ENCODE results near the gene SCFD1. TPM values are rescaled to one million over a fixed set of nuclear protein-coding genes. Genes with fewer than 3 reads are reported as not detected.
"Not testable (repeated sequence)": the region's sequence is repeated elsewhere in the genome, so short reads cannot be mapped to it uniquely, and the experiment has no call there.

SCFD1 gene
- polyA plus RNA-seq, 3 donors = 81.7 to 95.1 (median 90.1) TPM

DNA sequence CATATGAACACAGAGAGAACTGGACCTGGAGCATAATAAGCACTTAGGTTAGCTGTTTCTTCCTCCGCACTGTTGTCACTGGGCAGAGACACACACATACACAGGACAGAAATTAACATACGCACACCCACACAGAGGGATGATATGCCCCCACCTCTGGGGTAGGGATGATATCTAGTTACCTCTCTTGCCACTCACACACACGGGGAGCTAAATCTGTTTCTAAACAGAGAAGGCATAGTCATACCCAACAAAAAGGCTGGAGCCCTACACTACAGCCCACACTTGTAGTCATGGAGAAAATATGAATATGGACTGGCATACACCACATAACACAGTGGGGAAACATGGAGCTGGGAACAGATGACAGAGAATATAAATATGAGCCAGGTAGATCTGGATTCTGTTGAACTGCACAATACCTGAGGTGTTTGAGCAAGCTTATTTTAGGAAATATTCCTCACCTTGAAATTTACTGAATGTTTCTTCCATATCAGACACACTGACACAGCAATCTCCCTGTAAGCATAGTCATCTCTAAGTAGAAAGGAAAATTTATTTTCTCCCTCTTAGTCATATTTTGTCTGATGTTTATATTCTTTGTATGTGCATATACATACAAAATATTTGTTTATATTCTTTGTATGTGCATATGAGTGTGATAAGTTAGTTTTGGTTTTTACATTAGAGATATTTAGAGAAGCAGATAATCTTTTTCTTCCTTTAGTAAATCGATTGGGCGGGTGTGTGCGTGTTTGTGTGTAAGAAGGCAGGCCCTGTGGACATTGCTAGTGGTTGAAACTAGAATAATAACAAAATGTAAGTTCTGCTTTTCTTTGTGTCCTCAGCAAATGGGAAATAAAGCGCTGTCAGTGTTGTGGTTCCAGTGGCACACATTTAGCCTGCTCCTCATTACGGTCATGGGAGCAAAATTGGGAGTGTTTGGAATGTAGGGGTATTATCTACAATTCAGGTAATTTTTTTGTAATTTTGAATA, 20.9 kb upstream of the SCFD1 start:
- no peak for DNase-seq

DNA sequence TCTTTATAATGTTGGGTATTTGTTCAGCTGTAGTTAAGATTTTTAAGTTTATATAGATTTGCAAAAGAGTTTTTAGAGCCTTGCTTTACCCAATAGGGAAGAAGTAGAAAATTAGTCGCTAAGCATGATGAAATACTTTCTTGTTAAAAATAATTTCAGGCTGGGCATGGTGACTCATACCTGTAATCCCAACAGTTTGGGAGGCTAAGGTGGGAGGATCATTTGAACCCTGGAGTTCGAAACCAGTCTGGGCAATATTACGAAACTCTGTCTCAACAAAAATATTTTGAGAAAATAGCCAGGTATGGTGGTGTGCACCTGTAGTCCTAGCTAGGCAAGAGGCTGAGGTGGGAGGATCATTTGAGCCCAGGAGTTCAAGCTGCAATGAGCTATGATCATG, 18.7 kb upstream of the SCFD1 start:
- DNase-seq = no peak

DNA sequence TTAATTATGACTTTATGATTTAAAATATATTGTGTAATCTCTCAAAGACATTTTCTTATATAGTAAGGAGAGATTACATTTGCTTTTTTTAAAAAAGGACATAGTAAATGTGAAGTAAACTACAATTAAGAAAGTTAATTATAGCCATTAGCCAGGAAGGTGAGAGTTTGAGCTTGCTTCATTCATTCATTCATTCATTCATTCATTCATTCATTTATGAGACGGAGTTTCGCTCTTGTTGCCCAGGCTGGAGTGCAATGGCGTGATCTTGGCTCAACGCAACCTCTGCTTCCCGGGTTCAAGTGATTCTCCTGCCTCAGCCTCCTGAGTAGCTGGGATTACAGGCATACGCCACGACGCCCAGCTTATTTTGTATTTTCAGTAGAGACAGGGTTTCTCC, 17.4 kb upstream of the SCFD1 start:
- DNase-seq = not testable (repeated sequence)

- no peak for DNase-seq
Measured at GRCh38 chr14:30607156-30607780, 14.9 kb upstream of the SCFD1 start.

- no peak for DNase-seq
Measured at GRCh38 chr14:30608533-30609006, 13.5 kb upstream of the SCFD1 start.

- DNase-seq = peak; percentile 24
Measured at GRCh38 chr14:30610787-30611343, 11.3 kb upstream of the SCFD1 start.

DNA sequence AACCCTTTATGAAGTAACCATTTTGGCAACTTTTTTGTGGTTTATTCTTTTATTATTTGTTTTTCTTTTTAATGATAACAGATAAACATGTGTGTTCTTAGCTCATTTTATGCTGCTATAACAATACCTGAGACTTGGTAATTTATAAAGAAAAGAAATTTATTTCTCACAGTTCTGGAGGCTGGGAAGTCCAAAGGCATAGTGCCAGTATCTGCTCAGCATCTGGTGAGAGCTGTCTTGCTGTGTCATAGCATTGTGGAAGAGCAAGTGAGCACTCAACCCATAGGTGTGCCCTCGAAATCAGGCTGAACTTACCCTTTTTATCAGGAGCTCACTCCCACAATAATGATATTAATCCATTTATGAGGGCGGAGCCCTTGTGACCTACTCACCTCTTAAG, 8.0 kb upstream of the SCFD1 start:
- no peak for DNase-seq

- no peak for DNase-seq
Measured at GRCh38 chr14:30620178-30620577, 1.9 kb upstream of the SCFD1 start.

GRCh38 chr14:30621354-30621939, 672 bp upstream of the SCFD1 start:
- peak; percentile 15 for DNase-seq

DNA sequence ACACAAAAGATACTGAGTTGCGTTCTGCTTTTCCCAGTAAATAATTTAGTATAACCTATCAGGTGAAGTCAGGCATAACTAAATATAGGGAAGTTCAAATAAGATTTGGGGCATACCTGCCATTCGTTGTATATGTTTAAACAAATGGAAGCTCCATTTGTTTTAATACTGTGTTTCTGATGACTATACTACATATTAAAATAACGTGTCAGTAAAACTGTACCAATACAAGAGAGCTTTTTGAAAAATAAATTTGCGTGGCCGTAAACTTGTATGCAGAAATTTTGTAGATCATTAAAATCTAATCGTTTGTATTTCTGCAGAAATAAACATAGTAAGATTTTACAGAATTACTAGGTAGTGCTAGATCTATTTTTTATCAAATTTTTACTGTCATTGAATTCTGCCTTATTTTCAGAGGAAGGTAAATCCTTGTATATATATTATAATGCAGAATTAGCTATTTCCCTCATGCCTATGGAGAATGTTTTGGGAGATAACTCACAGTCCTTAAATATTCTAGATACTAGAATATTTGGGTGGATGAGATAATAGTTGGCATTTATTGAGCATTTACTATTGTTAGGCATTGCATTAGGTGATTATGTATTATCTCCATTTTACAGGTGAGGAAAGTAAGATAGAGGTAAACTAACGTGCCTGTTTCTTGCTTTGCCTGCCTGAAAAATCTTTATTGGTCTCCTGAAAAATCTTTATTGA, 1.5 kb downstream of the SCFD1 start:
- DNase-seq = no peak

DNA sequence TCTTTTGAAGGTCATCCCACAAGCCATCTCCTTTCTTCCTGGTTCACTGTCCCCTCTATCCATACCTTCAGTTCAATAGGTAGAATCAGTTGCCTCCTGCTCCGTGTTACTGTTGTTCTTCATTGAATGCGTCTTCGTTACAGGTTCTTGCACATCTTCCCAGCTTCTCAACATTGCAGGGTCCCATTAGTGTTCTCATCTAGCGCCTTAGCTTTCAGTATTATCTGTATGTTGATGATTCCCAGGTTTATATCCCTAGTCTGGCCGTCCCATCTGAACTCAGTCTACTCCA, 2.0 kb downstream of the SCFD1 start:
- no peak for DNase-seq

DNA sequence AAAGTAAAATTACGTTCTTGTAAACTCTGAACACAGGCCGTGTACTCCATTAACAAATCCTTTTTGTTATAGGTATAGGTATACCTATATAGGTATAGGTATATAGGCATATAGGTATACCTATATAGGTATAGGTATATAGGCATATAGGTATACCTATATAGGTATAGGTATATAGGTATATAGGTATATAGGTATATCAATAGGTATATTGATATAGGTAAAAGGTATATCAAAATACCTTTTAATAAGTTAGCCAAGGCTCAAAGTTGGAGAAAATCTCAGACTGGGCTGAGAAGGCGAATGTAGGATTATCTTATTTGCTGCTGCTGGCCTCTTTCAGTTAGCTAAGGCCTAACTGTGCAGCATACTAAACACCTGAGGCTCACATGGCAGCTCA, 3.4 kb downstream of the SCFD1 start:
- no peak for DNase-seq

DNA sequence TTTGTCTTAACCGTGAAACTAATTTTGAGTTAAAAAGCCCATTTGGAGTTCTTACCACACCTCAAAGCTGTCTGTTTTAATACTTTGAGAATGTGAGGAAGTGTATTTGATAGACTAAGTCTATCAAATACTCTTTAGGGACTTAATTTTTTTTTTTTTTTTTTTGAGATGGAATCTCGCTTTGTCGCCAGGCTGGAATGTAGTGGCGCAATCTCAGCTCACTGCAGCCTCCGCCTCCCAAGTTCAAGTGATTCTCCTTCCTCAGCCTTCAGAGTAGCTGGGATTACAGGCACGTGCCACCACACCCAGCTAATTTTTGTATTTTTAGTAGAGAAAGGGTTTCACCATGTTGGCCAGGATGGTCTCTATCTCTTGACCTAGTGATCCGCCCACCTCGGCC, 7.3 kb downstream of the SCFD1 start:
- not testable (repeated sequence) for DNase-seq

- DNase-seq = no peak
Measured at GRCh38 chr14:30630248-30630647, 8.1 kb downstream of the SCFD1 start.

DNA sequence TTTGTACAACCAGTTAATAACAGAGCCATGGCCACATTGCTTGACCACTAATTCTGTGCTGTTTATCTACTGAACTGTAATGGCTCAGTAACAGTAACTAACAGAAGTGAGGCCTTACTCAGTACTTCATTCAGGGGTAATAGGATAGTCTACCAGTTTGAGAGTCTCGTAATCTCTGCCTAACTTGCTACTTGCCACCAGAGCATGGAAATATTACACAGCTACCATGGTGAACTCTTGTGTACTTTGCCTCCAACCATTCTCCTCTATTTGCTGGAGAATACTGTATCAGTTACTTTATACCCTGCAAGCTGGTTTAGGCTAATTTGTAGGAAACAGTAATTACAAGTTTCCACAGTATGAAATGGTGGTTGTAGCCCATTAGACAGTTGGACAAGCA, 10.6 kb downstream of the SCFD1 start:
- no peak for DNase-seq

- no peak for DNase-seq
Measured at GRCh38 chr14:30638926-30639325, 16.8 kb downstream of the SCFD1 start.

GRCh38 chr14:30641207-30641606, 19.1 kb downstream of the SCFD1 start:
- DNase-seq = no peak

- not testable (repeated sequence) for DNase-seq
Measured at GRCh38 chr14:30644462-30644861, 22.3 kb downstream of the SCFD1 start.

- DNase-seq = no peak
Measured at GRCh38 chr14:30645600-30645999, 23.5 kb downstream of the SCFD1 start.

DNA sequence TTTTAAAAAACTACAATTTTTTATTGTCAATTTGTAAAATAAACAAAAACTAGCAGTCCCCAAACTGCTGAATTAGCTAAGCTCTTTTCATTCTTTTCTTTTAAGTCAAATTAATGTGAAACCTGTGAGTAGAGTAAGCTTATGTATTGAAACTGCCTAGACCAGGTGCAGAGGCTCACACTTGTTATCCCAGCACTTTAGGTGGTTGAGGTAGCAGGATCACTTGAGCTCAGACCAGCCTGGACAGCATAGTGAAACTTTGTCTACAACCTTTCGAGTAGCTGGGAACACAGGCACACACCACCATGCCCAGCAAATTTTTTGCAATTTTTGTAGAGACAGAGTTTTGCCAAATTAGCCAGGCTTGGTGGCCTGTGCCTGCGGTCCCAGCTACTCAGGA, 26.4 kb downstream of the SCFD1 start:
- DNase-seq = no peak

DNA sequence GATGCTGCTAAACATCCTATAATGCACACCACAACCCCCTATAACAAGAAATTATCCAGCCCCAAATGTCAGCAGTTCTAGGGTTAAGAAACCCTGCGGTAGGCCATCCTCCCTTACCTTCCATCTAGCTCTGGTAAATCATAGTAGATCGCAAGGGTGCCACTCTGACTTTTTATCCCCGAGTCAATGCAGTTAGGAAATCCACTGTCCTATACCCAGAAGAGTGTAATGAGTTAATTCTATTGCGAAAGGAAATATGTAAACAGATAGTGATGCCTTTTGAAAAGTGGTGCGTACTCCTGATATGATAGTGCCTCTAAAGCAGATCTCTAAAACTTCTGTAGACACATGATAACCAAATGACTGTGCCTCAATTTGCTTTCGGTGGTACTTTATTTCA, 29.8 kb downstream of the SCFD1 start:
- DNase-seq = no peak

DNA sequence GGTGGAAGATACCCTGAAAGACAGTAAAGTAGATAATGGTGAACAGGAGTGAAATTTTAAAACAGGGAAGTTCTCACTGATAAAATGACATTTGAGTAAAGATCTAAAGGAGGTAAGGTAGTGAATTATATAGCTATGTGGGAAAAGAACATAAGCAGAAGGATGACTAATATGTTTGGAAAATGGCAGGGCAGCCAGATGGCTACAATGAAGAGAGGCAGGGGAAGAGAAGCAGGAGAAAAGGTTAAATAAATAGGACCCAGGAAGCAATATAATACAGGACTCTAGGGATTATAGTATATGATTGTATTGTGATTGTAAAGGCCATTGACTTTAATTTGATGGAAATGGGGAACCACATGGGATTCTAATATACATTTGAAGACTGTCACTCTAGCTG, 33.0 kb downstream of the SCFD1 start:
- no peak for DNase-seq

Data from renal pelvis (tissue), 4 donors.